Measurements from ENCODE around the gene GLRB. TPM values are rescaled to one million over a fixed set of nuclear protein-coding genes. Genes with fewer than 3 reads are reported as not detected.
A peak's percentile ranks its signal among the peaks of the same experiment; 100 is the strongest.

Gene GLRB
- total and polyA plus RNA-seq, 9 of the 15 experiments (the other 6 are each of a cell fraction or from before 2014, with no cell fraction given): not detected

- no peak for TF ChIP-seq ZC3H11A (IDR thresholded peaks at IDR 0.05; ENCODE audit: low read depth, low read length)
- TF ChIP-seq ELF1 (tag; IDR thresholded peaks at IDR 0.05): peak; percentile 44; the same call in 1 of the 2 replicates
- peak in 1 of 3 experiments; percentile 24 for TF ChIP-seq YY1 (IDR thresholded peaks at IDR 0.05; ENCODE audit: borderline replicate concordance in 1 of 3, control insufficient read depth in 1 of 3, extremely low read depth in 1 of 3, insufficient read depth in 3 of 3, insufficient read length in 1 of 3, insufficient replicate concordance in 2 of 3, low read depth in 1 of 3, low read length in 2 of 3)
- TF ChIP-seq CHCHD3 (CRISPR knock-in tag; IDR thresholded peaks at IDR 0.05): no peak
- TF ChIP-seq ZNF780A (CRISPR knock-in tag; IDR thresholded peaks at IDR 0.05): no peak
- no peak for TF ChIP-seq HNRNPL (IDR thresholded peaks at IDR 0.05; ENCODE audit: low read depth, low read length)
- peak; percentile 33 to 72 (median 54) for TF ChIP-seq CTCF (IDR thresholded peaks at IDR 0.05 in 2 of 3, conservative IDR thresholded peaks at IDR 0.05 in 1 of 3; ENCODE audit: insufficient read depth in 2 of 3, low read depth in 1 of 3, low read length in 3 of 3)
- no peak for TF ChIP-seq KLF13 (tag; IDR thresholded peaks at IDR 0.05; ENCODE audit: borderline replicate concordance, low read depth)
- peak; percentile 72 for TF ChIP-seq GABPA (tag; conservative IDR thresholded peaks at IDR 0.05; ENCODE audit: low read depth)
- TF ChIP-seq SREBF1 (IDR thresholded peaks at IDR 0.05; ENCODE audit: borderline replicate concordance, low read depth, low read length): no peak
- no peak for TF ChIP-seq BDP1 (IDR thresholded peaks at IDR 0.05; ENCODE audit: insufficient read depth, insufficient read length)
- TF ChIP-seq FOXM1 (IDR thresholded peaks at IDR 0.05; ENCODE audit: low read depth): no peak
- TF ChIP-seq FOXM1 (CRISPR knock-in tag; IDR thresholded peaks at IDR 0.05; ENCODE audit: low read depth): no peak
- TF ChIP-seq KDM4B (IDR thresholded peaks at IDR 0.05; ENCODE audit: borderline replicate concordance in 2 of 2, low read depth in 1 of 2): no peak
- no peak for TF ChIP-seq COPS2 (conservative IDR thresholded peaks at IDR 0.05)
- no peak for TF ChIP-seq RFX5 (IDR thresholded peaks at IDR 0.05; ENCODE audit: low read depth, low read length)
- TF ChIP-seq VEZF1 (CRISPR knock-in tag; IDR thresholded peaks at IDR 0.05): no peak
- no peak for TF ChIP-seq MAFF (IDR thresholded peaks at IDR 0.05; ENCODE audit: low read length)
- no peak for TF ChIP-seq NCOA1 (IDR thresholded peaks at IDR 0.05; ENCODE audit: low read depth)
- no peak for TF ChIP-seq ZHX1 (conservative IDR thresholded peaks at IDR 0.05; ENCODE audit: low read length)
Observed at GRCh38 chr4:157204634-157205244, 128.8 kb downstream of the GLRB start (continued).

Data from K562 (cell line).